ENCODE results near the gene USP27X. TPM values are rescaled to one million over a fixed set of nuclear protein-coding genes. Genes with fewer than 3 reads are reported as not detected.

The USP27X gene
- total RNA-seq, 4 donors from 2014 or later, result 2.4 to 4.8 (median 3.3) TPM

GRCh38 chrX:49884290-49884862 lies 5.1 kb downstream of the USP27X start:
- Histone ChIP-seq H3K9me3 (no peaks in the 10 kb centered on the region), H3K36me3 (no peaks in the 10 kb centered on the region), H3K27ac (no peak overlapping the region), H3K4me1 (peaks cover 13% of the 10 kb centered on the region), H3K4me3 (no peak overlapping the region), H3K27me3 (no peaks in the 10 kb centered on the region)
- WGBS, result 33% methylated on average over 7 of the region's 7 CpGs
- no peak for DNase-seq (ENCODE audit: low spot score in 2 of 2)
- peak; percentile 23 to 56 for TF ChIP-seq CTCF (IDR thresholded peaks at IDR 0.05)
- TF ChIP-seq EP300 (IDR thresholded peaks at IDR 0.05), result no peak
- no peak for TF ChIP-seq POLR2AphosphoS5 (IDR thresholded peaks at IDR 0.05)

- no peak for DNase-seq (ENCODE audit: low spot score in 2 of 2)
- Histone ChIP-seq H3K27me3 (no peaks in the 10 kb centered on the region), H3K27ac (no peak overlapping the region), H3K4me1 (no peaks in the 10 kb centered on the region), H3K4me3 (no peak overlapping the region), H3K36me3 (no peaks in the 10 kb centered on the region), H3K9me3 (no peaks in the 10 kb centered on the region)
- 68% methylated on average over 4 of the region's 4 CpGs for WGBS
- TF ChIP-seq EP300 (IDR thresholded peaks at IDR 0.05) (no peak), CTCF (IDR thresholded peaks at IDR 0.05) (no peak), POLR2A (IDR thresholded peaks at IDR 0.05) (no peak), POLR2AphosphoS5 (IDR thresholded peaks at IDR 0.05) (no peak)
Observed at GRCh38 chrX:49892542-49892941, 13.3 kb downstream of the USP27X start.

GRCh38 chrX:49896951-49897350 lies 17.7 kb downstream of the USP27X start:
- Histone ChIP-seq H3K4me3 (no peak overlapping the region), H3K9me3 (no peaks in the 10 kb centered on the region), H3K27me3 (no peaks in the 10 kb centered on the region), H3K27ac (no peak overlapping the region), H3K4me1 (no peaks in the 10 kb centered on the region), H3K36me3 (no peaks in the 10 kb centered on the region)
- 72% methylated on average over 4 of the region's 4 CpGs for WGBS
- no peak for DNase-seq (ENCODE audit: low spot score in 2 of 2)
- no peak for TF ChIP-seq CTCF (IDR thresholded peaks at IDR 0.05)
- no peak for TF ChIP-seq POLR2A (IDR thresholded peaks at IDR 0.05)
- TF ChIP-seq EP300 (IDR thresholded peaks at IDR 0.05), result no peak
- no peak for TF ChIP-seq POLR2AphosphoS5 (IDR thresholded peaks at IDR 0.05)

- Histone ChIP-seq H3K4me3 (no peak overlapping the region), H3K36me3 (no peaks in the 10 kb centered on the region), H3K9me3 (no peaks in the 10 kb centered on the region), H3K27me3 (no peaks in the 10 kb centered on the region), H3K4me1 (no peaks in the 10 kb centered on the region), H3K27ac (no peak overlapping the region)
- TF ChIP-seq EP300 (IDR thresholded peaks at IDR 0.05) (no peak), POLR2A (IDR thresholded peaks at IDR 0.05) (no peak), POLR2AphosphoS5 (IDR thresholded peaks at IDR 0.05) (no peak), CTCF (IDR thresholded peaks at IDR 0.05) (no peak)
- DNase-seq (ENCODE audit: low spot score in 2 of 2), result no peak
Observed at GRCh38 chrX:49901048-49901447, 21.8 kb downstream of the USP27X start.

- TF ChIP-seq POLR2AphosphoS5 (IDR thresholded peaks at IDR 0.05) (no peak), POLR2A (IDR thresholded peaks at IDR 0.05) (no peak), CTCF (IDR thresholded peaks at IDR 0.05) (no peak), EP300 (IDR thresholded peaks at IDR 0.05) (no peak)
- Histone ChIP-seq H3K27me3 (no peaks in the 10 kb centered on the region), H3K4me1 (no peaks in the 10 kb centered on the region), H3K9me3 (no peaks in the 10 kb centered on the region), H3K27ac (no peak overlapping the region), H3K4me3 (no peak overlapping the region), H3K36me3 (no peaks in the 10 kb centered on the region)
- WGBS, result 35% methylated on average over 3 of the region's 3 CpGs
- DNase-seq (ENCODE audit: low spot score in 2 of 2), result no peak
Observed at GRCh38 chrX:49910344-49910743, 31.1 kb downstream of the USP27X start.
